Effector memory CD4-positive, alpha-beta T cell (primary cell): ENCODE data around the gene ST3GAL6.

Experiments
- DNase-seq, 3 donors: peaks; one replicate each; pipeline ENCODE4 v3.0.0-alpha.2; 2020
- H3K27ac ChIP-seq: 2 replicates; pipeline ENCODE4 v1.7.0; 2013; ENCODE audit warnings: mild to moderate bottlenecking, low read length, moderate library complexity; ENCODE audit not compliant: insufficient read depth, poor library complexity, severe bottlenecking
- H3K27me3 ChIP-seq: replicated peaks from 2 replicates; pipeline ENCODE4 v1.7.0; 2013; ENCODE audit warnings: mild to moderate bottlenecking, low read length; ENCODE audit not compliant: insufficient read depth, control insufficient read depth, poor library complexity, severe bottlenecking
- H3K36me3 ChIP-seq: 2 replicates; pipeline ENCODE4 v1.7.0; 2013; ENCODE audit warnings: mild to moderate bottlenecking, low read length, moderate library complexity; ENCODE audit not compliant: control insufficient read depth, insufficient read depth
- H3K4me1 ChIP-seq: 2 replicates; pipeline ENCODE4 v1.7.0; 2013; ENCODE audit warnings: low read length, mild to moderate bottlenecking; ENCODE audit not compliant: control insufficient read depth, insufficient read depth, poor library complexity, severe bottlenecking
- H3K4me3 ChIP-seq: 2 replicates; pipeline ENCODE4 v1.7.0; 2013; ENCODE audit warnings: low read length, low read depth, mild to moderate bottlenecking; ENCODE audit not compliant: insufficient read depth, poor library complexity, severe bottlenecking
- H3K9me3 ChIP-seq: 2 replicates; pipeline ENCODE4 v1.7.0; 2013; ENCODE audit warnings: mild to moderate bottlenecking, low read length, moderate library complexity; ENCODE audit not compliant: control insufficient read depth

The ST3GAL6 gene

GRCh38 chr3:98797905-98798304 lies 34.8 kb downstream of the ST3GAL6 start:
- H3K4me1 ChIP-seq, result no peaks in the 10 kb centered on the region
- no peaks in the 10 kb centered on the region for H3K36me3 ChIP-seq
- no peaks in the 10 kb centered on the region for H3K9me3 ChIP-seq
- no peak overlapping the region for H3K4me3 ChIP-seq
- no peak for DNase-seq
- no peak overlapping the region for H3K27ac ChIP-seq
- H3K27me3 ChIP-seq, result no peaks in the 10 kb centered on the region

- no peak for DNase-seq
- Histone ChIP-seq H3K27ac (no peak overlapping the region), H3K4me3 (no peak overlapping the region), H3K9me3 (no peaks in the 10 kb centered on the region), H3K4me1 (no peaks in the 10 kb centered on the region), H3K36me3 (no peaks in the 10 kb centered on the region), H3K27me3 (no peaks in the 10 kb centered on the region)
These were observed 35.7 kb downstream of the ST3GAL6 start for GRCh38 chr3:98798820-98799219.

GRCh38 chr3:98799479-98799878 lies 36.3 kb downstream of the ST3GAL6 start:
- no peak overlapping the region for H3K27ac ChIP-seq
- DNase-seq, result no peak
- no peaks in the 10 kb centered on the region for H3K9me3 ChIP-seq
- no peaks in the 10 kb centered on the region for H3K27me3 ChIP-seq
- no peaks in the 10 kb centered on the region for H3K4me1 ChIP-seq
- H3K4me3 ChIP-seq, result no peak overlapping the region
- no peaks in the 10 kb centered on the region for H3K36me3 ChIP-seq

GRCh38 chr3:98800401-98800800 lies 37.3 kb downstream of the ST3GAL6 start:
- DNase-seq, result no peak
- H3K4me3 ChIP-seq, result no peak overlapping the region
- no peaks in the 10 kb centered on the region for H3K9me3 ChIP-seq
- H3K27me3 ChIP-seq, result no peaks in the 10 kb centered on the region
- no peak overlapping the region for H3K27ac ChIP-seq
- H3K4me1 ChIP-seq, result no peaks in the 10 kb centered on the region
- no peaks in the 10 kb centered on the region for H3K36me3 ChIP-seq

- Histone ChIP-seq H3K4me3 (no peak overlapping the region), H3K27me3 (no peaks in the 10 kb centered on the region), H3K9me3 (no peaks in the 10 kb centered on the region), H3K27ac (no peak overlapping the region), H3K36me3 (no peaks in the 10 kb centered on the region), H3K4me1 (no peaks in the 10 kb centered on the region)
- DNase-seq, result no peak
These were observed 38.1 kb downstream of the ST3GAL6 start for GRCh38 chr3:98801043-98801747.

- H3K9me3 ChIP-seq, result no peaks in the 10 kb centered on the region
- H3K4me3 ChIP-seq, result no peak overlapping the region
- H3K27me3 ChIP-seq, result no peaks in the 10 kb centered on the region
- no peak for DNase-seq
- H3K27ac ChIP-seq, result no peak overlapping the region
- H3K36me3 ChIP-seq, result no peaks in the 10 kb centered on the region
- H3K4me1 ChIP-seq, result no peaks in the 10 kb centered on the region
These were observed 42.4 kb downstream of the ST3GAL6 start for GRCh38 chr3:98805571-98805970.

GRCh38 chr3:98806521-98806920 lies 43.4 kb downstream of the ST3GAL6 start:
- DNase-seq, result no peak
- Histone ChIP-seq H3K27me3 (no peaks in the 10 kb centered on the region), H3K27ac (no peak overlapping the region), H3K36me3 (no peaks in the 10 kb centered on the region), H3K4me1 (no peaks in the 10 kb centered on the region), H3K4me3 (no peak overlapping the region), H3K9me3 (no peaks in the 10 kb centered on the region)

- DNase-seq, result no peak
- no peak overlapping the region for H3K27ac ChIP-seq
- H3K4me1 ChIP-seq, result no peaks in the 10 kb centered on the region
- no peaks in the 10 kb centered on the region for H3K36me3 ChIP-seq
- no peak overlapping the region for H3K4me3 ChIP-seq
- H3K9me3 ChIP-seq, result no peaks in the 10 kb centered on the region
- no peaks in the 10 kb centered on the region for H3K27me3 ChIP-seq
These were observed 43.9 kb downstream of the ST3GAL6 start for GRCh38 chr3:98807011-98807410.

- Histone ChIP-seq H3K27me3 (no peaks in the 10 kb centered on the region), H3K27ac (no peak overlapping the region), H3K9me3 (no peaks in the 10 kb centered on the region), H3K4me1 (no peaks in the 10 kb centered on the region), H3K4me3 (no peak overlapping the region), H3K36me3 (no peaks in the 10 kb centered on the region)
- no peak for DNase-seq
These were observed 44.4 kb downstream of the ST3GAL6 start for GRCh38 chr3:98807561-98807960.

- H3K36me3 ChIP-seq, result no peaks in the 10 kb centered on the region
- H3K27ac ChIP-seq, result no peak overlapping the region
- no peak for DNase-seq
- no peaks in the 10 kb centered on the region for H3K27me3 ChIP-seq
- H3K9me3 ChIP-seq, result no peaks in the 10 kb centered on the region
- H3K4me3 ChIP-seq, result no peak overlapping the region
- H3K4me1 ChIP-seq, result no peaks in the 10 kb centered on the region
These were observed 44.9 kb downstream of the ST3GAL6 start for GRCh38 chr3:98808071-98808470.
